ENCODE measurements around the gene ANKRD40. TPM values are rescaled to one million over a fixed set of nuclear protein-coding genes. Genes with fewer than 3 reads are reported as not detected.

Gene ANKRD40
- total and polyA plus RNA-seq, 9 of the 15 experiments (the other 6 are each of a cell fraction or from before 2014, with no cell fraction given), result 9.0 to 28.9 (median 27.7) TPM

GRCh38 chr17:50672831-50673551 lies 34.7 kb downstream of the ANKRD40 start (continued):
- no peak for TF ChIP-seq CUX1 (CRISPR knock-in tag; IDR thresholded peaks at IDR 0.05)

GRCh38 chr17:50672071-50672470 lies 35.6 kb downstream of the ANKRD40 start:
- H3K9me1 ChIP-seq (ENCODE audit: control insufficient read depth, insufficient read depth, low read length), result no peaks in the 10 kb centered on the region
- BruUV-seq (replicated peaks), result no TSS peak
- no peak overlapping the region for H3K9ac ChIP-seq (ENCODE audit: insufficient read depth in 1 of 2, low read depth in 2 of 2, low read length in 2 of 2)
- no peaks in the 10 kb centered on the region for H3K79me2 ChIP-seq (ENCODE audit: control insufficient read depth, insufficient read depth, low read length)
- POLR2A ChIA-PET, result interaction anchor here (1.0 kb wide), 1 partner anchor 121 kb away, joined by 3 read pairs; no protein-coding TSS in a partner anchor
- H3K4me1 ChIP-seq (replicated peaks in 1 of 2; ENCODE audit: control insufficient read depth in 2 of 2, insufficient read depth in 2 of 2, low read length in 2 of 2), result peaks cover 0 to 20% of the 10 kb centered on the region in 2 experiments; a peak in 3 of 5 replicates
- H3K9me3 ChIP-seq (replicated peaks; ENCODE audit: control insufficient read depth, insufficient read depth, low read depth, low read length), result no peaks in the 10 kb centered on the region
- no peak overlapping the region for H3K27ac ChIP-seq (ENCODE audit: extremely low read depth, low read depth, low read length)
- no peaks in the 10 kb centered on the region for H4K20me1 ChIP-seq (replicated peaks; ENCODE audit: control insufficient read depth, insufficient read depth, low read length)
- CTCF ChIA-PET (ENCODE audit: low intra/inter-chr PET ratio), result no interaction called here
- no peak for DNase-seq (ENCODE audit: extremely low read depth in 1 of 4, low spot score in 3 of 4)
- intact Hi-C loops (cut with micrococcal nuclease) (no loop called here), in situ Hi-C loops (cut with MboI) (no loop called here)
- H2AFZ ChIP-seq (ENCODE audit: low read depth, low read length), result no peak overlapping the region
- 62% methylated on average over 5 of the region's 5 CpGs for WGBS (ENCODE audit: insufficient coverage, low coverage, missing lambda C conversion rate)
- FAIRE-seq, result no peak
- ATAC-seq, result no peak
- H3K27me3 ChIP-seq (ENCODE audit: control insufficient read depth in 2 of 2, insufficient read depth in 2 of 2, low read length in 2 of 2), result peaks cover 0 to 28% of the 10 kb centered on the region in 2 experiments; a peak in 2 of 5 replicates
- no peak for TF ChIP-seq MXI1 (IDR thresholded peaks at IDR 0.05; ENCODE audit: low read depth, low read length)
- no peak overlapping the region for H3K4me2 ChIP-seq (ENCODE audit: insufficient read depth, low read length)
- H3K4me3 ChIP-seq, result no peak overlapping the region
- H3K36me3 ChIP-seq (ENCODE audit: control insufficient read depth, insufficient read depth, low read length), result no peaks in the 10 kb centered on the region
